ENCODE measurements around the gene SLC25A40.
"Not testable (repeated sequence)": the region's sequence is repeated elsewhere in the genome, so short reads cannot be mapped to it uniquely, and the experiment has no call there.

The SLC25A40 gene

GRCh38 chr7:87876040-87876868 lies at the start of gene SLC25A40, which contains the start of gene DBF4:
SLC25A40 (minus strand) TSS chr7:87876360; CDS start chr7:87858727, 17,633 bp downstream.
DBF4 (plus strand) TSS chr7:87876493; CDS start chr7:87876733, 240 bp downstream.
- TF ChIP-seq EZH2 (IDR thresholded peaks at IDR 0.05; ENCODE audit: borderline replicate concordance, low read depth, low read length, severe bottlenecking) (no peak), CTCF (IDR thresholded peaks at IDR 0.05; ENCODE audit: borderline replicate concordance, extremely low read depth, low read length, poor library complexity, severe bottlenecking) (no peak)
- peak within 1 kb of the TSS; percentile 86 to 95 for H3K4me3 ChIP-seq (ENCODE audit: low read depth in 1 of 2, low read length in 2 of 2)
- H3K36me3 ChIP-seq (ENCODE audit: insufficient read depth, low read length): peaks cover 56% of the 10 kb centered on the region
- peak within 1 kb of the TSS; percentile 96 for H3K27ac ChIP-seq (ENCODE audit: low read length)
- ATAC-seq (ENCODE audit: insufficient read depth, low read depth): peak; percentile 86
- peak within 1 kb of the TSS; percentile 91 for H2AFZ ChIP-seq (ENCODE audit: low read depth, low read length)
- peaks cover 24% of the 10 kb centered on the region; the same call in 1 of the 2 replicates for H4K20me1 ChIP-seq (ENCODE audit: insufficient read depth, low read length)
- H3K4me1 ChIP-seq (ENCODE audit: insufficient read depth, low read length): peaks cover 53% of the 10 kb centered on the region
- peaks cover 99% of the 10 kb centered on the region for H3K79me2 ChIP-seq (ENCODE audit: insufficient read depth, low read length)
- H3K4me2 ChIP-seq (ENCODE audit: insufficient read depth, low read length): peak within 1 kb of the TSS; percentile 94
- no peaks in the 10 kb centered on the region for H3K27me3 ChIP-seq (ENCODE audit: insufficient read depth, low read length, poor library complexity)
- H3K9me3 ChIP-seq (ENCODE audit: insufficient read depth, low read length, severe bottlenecking): peaks cover 18% of the 10 kb centered on the region
- peak within 1 kb of the TSS; percentile 97 for H3K9ac ChIP-seq (ENCODE audit: low read depth, low read length)
- DNase-seq: peak; percentile 96

- not testable (repeated sequence) for H3K36me3 ChIP-seq (ENCODE audit: insufficient read depth, low read length); DNase-seq; H3K27ac ChIP-seq (ENCODE audit: low read length); ATAC-seq (ENCODE audit: insufficient read depth, low read depth); H3K9me3 ChIP-seq (ENCODE audit: insufficient read depth, low read length, severe bottlenecking); H3K4me1 ChIP-seq (ENCODE audit: insufficient read depth, low read length); H3K27me3 ChIP-seq (ENCODE audit: insufficient read depth, low read length, poor library complexity); H3K4me2 ChIP-seq (ENCODE audit: insufficient read depth, low read length); H3K9ac ChIP-seq (ENCODE audit: low read depth, low read length); H4K20me1 ChIP-seq (ENCODE audit: insufficient read depth, low read length); H3K4me3 ChIP-seq (ENCODE audit: low read depth in 1 of 2, low read length in 2 of 2); H2AFZ ChIP-seq (ENCODE audit: low read depth, low read length); H3K79me2 ChIP-seq (ENCODE audit: insufficient read depth, low read length)
Measured at GRCh38 chr7:87922759-87923395, 46.7 kb upstream of the SLC25A40 start.

- Histone ChIP-seq H2AFZ (ENCODE audit: low read depth, low read length) (no peak overlapping the region), H3K27ac (ENCODE audit: low read length) (no peak overlapping the region), H3K9ac (ENCODE audit: low read depth, low read length) (no peak overlapping the region), H3K4me3 (ENCODE audit: low read depth in 1 of 2, low read length in 2 of 2) (no peak overlapping the region), H4K20me1 (ENCODE audit: insufficient read depth, low read length) (no peaks in the 10 kb centered on the region), H3K9me3 (ENCODE audit: insufficient read depth, low read length, severe bottlenecking) (no peaks in the 10 kb centered on the region), H3K4me2 (ENCODE audit: insufficient read depth, low read length) (no peak overlapping the region), H3K36me3 (ENCODE audit: insufficient read depth, low read length) (no peaks in the 10 kb centered on the region), H3K4me1 (ENCODE audit: insufficient read depth, low read length) (no peaks in the 10 kb centered on the region), H3K79me2 (ENCODE audit: insufficient read depth, low read length) (no peaks in the 10 kb centered on the region), H3K27me3 (ENCODE audit: insufficient read depth, low read length, poor library complexity) (no peaks in the 10 kb centered on the region)
- no peak for ATAC-seq (ENCODE audit: insufficient read depth, low read depth)
- TF ChIP-seq EZH2 (IDR thresholded peaks at IDR 0.05; ENCODE audit: borderline replicate concordance, low read depth, low read length, severe bottlenecking): no peak
- no peak for TF ChIP-seq CTCF (IDR thresholded peaks at IDR 0.05; ENCODE audit: borderline replicate concordance, extremely low read depth, low read length, poor library complexity, severe bottlenecking)
- no peak for DNase-seq
Measured at GRCh38 chr7:87920578-87920977, 44.4 kb upstream of the SLC25A40 start.

- DNase-seq (no peak), ATAC-seq (ENCODE audit: insufficient read depth, low read depth) (no peak)
- Histone ChIP-seq H3K27me3 (ENCODE audit: insufficient read depth, low read length, poor library complexity) (no peaks in the 10 kb centered on the region), H2AFZ (ENCODE audit: low read depth, low read length) (no peak overlapping the region), H3K27ac (ENCODE audit: low read length) (no peak overlapping the region), H3K9ac (ENCODE audit: low read depth, low read length) (no peak overlapping the region), H3K9me3 (ENCODE audit: insufficient read depth, low read length, severe bottlenecking) (no peaks in the 10 kb centered on the region), H4K20me1 (ENCODE audit: insufficient read depth, low read length) (no peaks in the 10 kb centered on the region), H3K4me3 (ENCODE audit: low read depth in 1 of 2, low read length in 2 of 2) (no peak overlapping the region), H3K4me1 (ENCODE audit: insufficient read depth, low read length) (no peaks in the 10 kb centered on the region), H3K4me2 (ENCODE audit: insufficient read depth, low read length) (no peak overlapping the region), H3K36me3 (ENCODE audit: insufficient read depth, low read length) (no peaks in the 10 kb centered on the region), H3K79me2 (ENCODE audit: insufficient read depth, low read length) (no peaks in the 10 kb centered on the region)
- no peak for TF ChIP-seq EZH2 (IDR thresholded peaks at IDR 0.05; ENCODE audit: borderline replicate concordance, low read depth, low read length, severe bottlenecking)
- TF ChIP-seq CTCF (IDR thresholded peaks at IDR 0.05; ENCODE audit: borderline replicate concordance, extremely low read depth, low read length, poor library complexity, severe bottlenecking): no peak
Measured at GRCh38 chr7:87919875-87920274, 43.7 kb upstream of the SLC25A40 start.

Data from DND-41 (cell line).